ENCODE data around the gene RBM12. TPM values are rescaled to one million over a fixed set of nuclear protein-coding genes. Genes with fewer than 3 reads are reported as not detected.

RBM12 gene
- total RNA-seq, 1 donor = 62.6 TPM

DNA sequence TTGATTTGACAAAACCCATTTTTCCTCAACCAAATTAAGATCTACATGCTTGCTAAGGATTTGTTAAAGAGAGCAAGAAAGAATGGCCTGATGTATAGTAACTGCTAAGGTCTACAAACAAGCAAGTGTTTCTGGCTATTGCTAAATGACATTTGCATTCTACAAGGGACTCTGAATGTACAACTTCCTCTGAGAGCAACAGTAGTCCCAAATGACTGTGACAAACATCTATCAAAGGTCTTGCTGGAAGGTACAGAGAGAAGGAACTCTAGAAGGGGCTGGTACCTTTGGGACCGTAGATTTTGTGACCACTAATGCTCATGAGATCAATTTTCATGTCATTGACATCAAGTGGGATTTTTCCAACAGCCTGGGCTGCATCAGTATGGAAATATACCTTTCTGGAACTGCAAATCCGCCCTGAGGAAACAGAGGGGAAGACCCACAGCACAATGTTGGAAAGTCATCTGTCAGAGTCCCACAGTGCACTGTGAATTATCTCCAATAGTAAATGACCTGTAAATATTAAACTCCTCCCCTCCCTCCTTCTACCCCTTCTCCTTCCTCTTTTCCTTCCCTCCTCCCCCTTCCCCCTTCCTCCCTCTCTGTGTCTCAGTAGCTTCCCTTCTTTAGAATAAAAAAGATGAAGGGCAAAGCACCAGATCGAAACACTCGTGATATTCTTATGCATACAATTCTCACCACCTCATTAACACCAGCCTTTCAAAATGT lies 15.9 kb upstream of the RBM12 start:
- no peaks in the 10 kb centered on the region for H3K79me2 ChIP-seq (ENCODE audit: insufficient read depth, low read length)
- TF ChIP-seq, protein P1, sequence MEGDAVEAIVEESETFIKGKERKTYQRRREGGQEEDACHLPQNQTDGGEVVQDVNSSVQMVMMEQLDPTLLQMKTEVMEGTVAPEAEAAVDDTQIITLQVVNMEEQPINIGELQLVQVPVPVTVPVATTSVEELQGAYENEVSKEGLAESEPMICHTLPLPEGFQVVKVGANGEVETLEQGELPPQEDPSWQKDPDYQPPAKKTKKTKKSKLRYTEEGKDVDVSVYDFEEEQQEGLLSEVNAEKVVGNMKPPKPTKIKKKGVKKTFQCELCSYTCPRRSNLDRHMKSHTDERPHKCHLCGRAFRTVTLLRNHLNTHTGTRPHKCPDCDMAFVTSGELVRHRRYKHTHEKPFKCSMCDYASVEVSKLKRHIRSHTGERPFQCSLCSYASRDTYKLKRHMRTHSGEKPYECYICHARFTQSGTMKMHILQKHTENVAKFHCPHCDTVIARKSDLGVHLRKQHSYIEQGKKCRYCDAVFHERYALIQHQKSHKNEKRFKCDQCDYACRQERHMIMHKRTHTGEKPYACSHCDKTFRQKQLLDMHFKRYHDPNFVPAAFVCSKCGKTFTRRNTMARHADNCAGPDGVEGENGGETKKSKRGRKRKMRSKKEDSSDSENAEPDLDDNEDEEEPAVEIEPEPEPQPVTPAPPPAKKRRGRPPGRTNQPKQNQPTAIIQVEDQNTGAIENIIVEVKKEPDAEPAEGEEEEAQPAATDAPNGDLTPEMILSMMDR (IDR thresholded peaks at IDR 0.05; ENCODE audit: extremely low read depth, low read depth, low read length) = no peak
- H3K4me2 ChIP-seq (ENCODE audit: insufficient read depth, low read length) = no peak overlapping the region

DNA sequence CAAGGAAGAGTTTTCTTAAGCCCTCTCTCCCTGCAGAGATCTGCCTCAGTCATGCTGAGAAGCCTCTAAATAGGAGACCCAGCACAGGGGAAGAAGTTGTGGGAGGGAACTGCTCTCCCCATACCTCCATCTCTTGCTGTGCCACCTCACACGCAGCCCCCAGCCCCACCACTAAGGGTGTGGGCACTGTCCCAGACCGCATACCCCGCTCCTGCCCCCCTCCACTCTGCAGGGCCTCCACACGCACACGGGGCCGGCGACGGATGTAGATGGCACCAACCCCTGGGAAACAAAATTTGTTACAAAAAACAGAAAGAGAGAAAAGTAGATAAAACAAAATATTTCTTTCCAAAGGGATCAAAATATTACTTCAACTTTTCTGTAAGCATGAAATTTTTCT lies 10.2 kb upstream of the RBM12 start:
- Histone ChIP-seq H3K79me2 (ENCODE audit: insufficient read depth, low read length) (no peaks in the 10 kb centered on the region), H2AFZ (ENCODE audit: low read length) (no peak overlapping the region), H3K36me3 (ENCODE audit: insufficient read depth, low read length) (peaks cover 35% of the 10 kb centered on the region), H4K20me1 (ENCODE audit: insufficient read depth, low read length) (no peaks in the 10 kb centered on the region), H3K27ac (ENCODE audit: low read depth, low read length) (no peak overlapping the region), H3K4me3 (ENCODE audit: insufficient read depth, low read length) (no peak overlapping the region), H3K4me1 (ENCODE audit: insufficient read depth, low read length) (no peaks in the 10 kb centered on the region), H3K9me3 (ENCODE audit: low read depth, low read length) (no peaks in the 10 kb centered on the region), H3K4me2 (ENCODE audit: insufficient read depth, low read length) (no peak overlapping the region), H3K27me3 (ENCODE audit: insufficient read depth, low read length) (no peaks in the 10 kb centered on the region)
- TF ChIP-seq, protein P1 (IDR thresholded peaks at IDR 0.05; ENCODE audit: extremely low read depth, low read depth, low read length) = no peak
- DNase-seq (ENCODE audit: insufficient read length, low spot score, missing footprints) = no peak

More for the DNA sequence above, 15.9 kb upstream of the RBM12 start:
- no peaks in the 10 kb centered on the region for H3K4me1 ChIP-seq (ENCODE audit: insufficient read depth, low read length)
- H3K9me3 ChIP-seq (ENCODE audit: low read depth, low read length) = no peaks in the 10 kb centered on the region
- H2AFZ ChIP-seq (ENCODE audit: low read length) = no peak overlapping the region
- peaks cover 14% of the 10 kb centered on the region for H3K36me3 ChIP-seq (ENCODE audit: insufficient read depth, low read length)
- H3K27me3 ChIP-seq (ENCODE audit: insufficient read depth, low read length) = no peaks in the 10 kb centered on the region
- no peak overlapping the region for H3K27ac ChIP-seq (ENCODE audit: low read depth, low read length)
- DNase-seq (ENCODE audit: insufficient read length, low spot score, missing footprints) = no peak
- no peaks in the 10 kb centered on the region for H4K20me1 ChIP-seq (ENCODE audit: insufficient read depth, low read length)
- no peak overlapping the region for H3K4me3 ChIP-seq (ENCODE audit: insufficient read depth, low read length)

DNA sequence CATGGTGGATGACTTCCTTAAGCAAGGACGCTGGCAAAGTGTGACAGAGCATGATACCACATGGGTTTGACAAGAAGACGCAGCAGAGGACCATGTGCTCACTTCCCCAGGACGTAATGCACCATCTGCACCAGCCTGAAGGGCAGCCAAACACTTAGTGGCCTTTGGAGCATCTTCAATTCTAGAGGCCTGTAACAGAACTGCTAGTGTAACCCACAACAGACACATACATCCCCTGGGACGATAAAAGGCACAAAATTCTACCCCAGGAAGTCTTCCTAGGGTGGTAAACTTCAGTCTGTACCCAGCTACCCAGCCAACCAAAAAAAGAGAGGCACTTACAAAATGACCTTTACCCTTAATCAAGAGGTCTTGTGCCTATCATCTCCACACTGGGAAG lies 9.2 kb upstream of the RBM12 start:
- H3K27me3 ChIP-seq (ENCODE audit: insufficient read depth, low read length) = no peaks in the 10 kb centered on the region
- H3K4me1 ChIP-seq (ENCODE audit: insufficient read depth, low read length) = no peaks in the 10 kb centered on the region
- TF ChIP-seq, protein P1 (IDR thresholded peaks at IDR 0.05; ENCODE audit: extremely low read depth, low read depth, low read length) = no peak
- no peaks in the 10 kb centered on the region for H3K9me3 ChIP-seq (ENCODE audit: low read depth, low read length)
- H2AFZ ChIP-seq (ENCODE audit: low read length) = no peak overlapping the region
- H3K4me2 ChIP-seq (ENCODE audit: insufficient read depth, low read length) = no peak overlapping the region
- no peak overlapping the region for H3K4me3 ChIP-seq (ENCODE audit: insufficient read depth, low read length)
- no peak overlapping the region for H3K27ac ChIP-seq (ENCODE audit: low read depth, low read length)
- DNase-seq (ENCODE audit: insufficient read length, low spot score, missing footprints) = peak; percentile 15
- H4K20me1 ChIP-seq (ENCODE audit: insufficient read depth, low read length) = no peaks in the 10 kb centered on the region
- peaks cover 42% of the 10 kb centered on the region for H3K36me3 ChIP-seq (ENCODE audit: insufficient read depth, low read length)
- H3K79me2 ChIP-seq (ENCODE audit: insufficient read depth, low read length) = no peaks in the 10 kb centered on the region

DNA sequence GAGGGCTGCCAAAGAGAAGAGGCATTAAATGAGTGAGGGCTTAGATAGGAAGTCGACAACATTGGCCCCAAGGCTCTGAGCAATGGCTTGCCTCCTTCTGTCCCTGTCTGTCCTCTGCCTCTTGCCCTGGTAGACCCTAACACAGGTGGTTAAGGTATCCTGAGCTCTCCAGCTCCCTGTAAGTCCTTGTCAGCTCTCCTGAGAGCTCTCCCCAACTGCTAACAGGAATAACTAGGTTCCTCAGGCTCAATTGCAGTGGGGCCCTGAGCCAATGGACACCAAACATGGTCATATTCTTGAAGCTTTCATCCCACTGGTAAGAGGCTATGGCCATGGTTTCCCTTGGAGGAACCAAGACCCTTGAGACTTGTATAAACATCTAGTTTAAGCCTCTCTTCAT lies 5.0 kb upstream of the RBM12 start:
- H2AFZ ChIP-seq (ENCODE audit: low read length) = no peak overlapping the region
- no peak overlapping the region for H3K4me2 ChIP-seq (ENCODE audit: insufficient read depth, low read length)
- H3K36me3 ChIP-seq (ENCODE audit: insufficient read depth, low read length) = peaks cover 42% of the 10 kb centered on the region
- H3K4me3 ChIP-seq (ENCODE audit: insufficient read depth, low read length) = no peak overlapping the region
- no peaks in the 10 kb centered on the region for H3K4me1 ChIP-seq (ENCODE audit: insufficient read depth, low read length)
- no peaks in the 10 kb centered on the region for H3K9me3 ChIP-seq (ENCODE audit: low read depth, low read length)
- no peak for DNase-seq (ENCODE audit: insufficient read length, low spot score, missing footprints)
- H4K20me1 ChIP-seq (ENCODE audit: insufficient read depth, low read length) = no peaks in the 10 kb centered on the region
- peaks cover 4% of the 10 kb centered on the region for H3K79me2 ChIP-seq (ENCODE audit: insufficient read depth, low read length)
- TF ChIP-seq, protein P1 (IDR thresholded peaks at IDR 0.05; ENCODE audit: extremely low read depth, low read depth, low read length) = no peak
- H3K27ac ChIP-seq (ENCODE audit: low read depth, low read length) = no peak overlapping the region
- no peaks in the 10 kb centered on the region for H3K27me3 ChIP-seq (ENCODE audit: insufficient read depth, low read length)
